AG08395 (cell line): ENCODE measurements around the gene MALRD1.

Source experiments
- DNase-seq: peaks from one replicate; pipeline ENCODE4 v3.0.0; 2012; ENCODE audit warnings: mixed read lengths, low spot score

Gene MALRD1

GRCh38 chr10:19577807-19578206 is 529.2 kb downstream of the MALRD1 start:
- no peak for DNase-seq

GRCh38 chr10:19578571-19578970 is 530.0 kb downstream of the MALRD1 start:
- DNase-seq: no peak

- DNase-seq: no peak
These were observed 531.4 kb downstream of the MALRD1 start for GRCh38 chr10:19579761-19580545.

- no peak for DNase-seq
These were observed 532.1 kb downstream of the MALRD1 start for GRCh38 chr10:19580691-19581090.

- no peak for DNase-seq
These were observed 540.0 kb downstream of the MALRD1 start for GRCh38 chr10:19588608-19589007.

- DNase-seq: no peak
These were observed 543.7 kb downstream of the MALRD1 start for GRCh38 chr10:19592276-19592675.

- no peak for DNase-seq
These were observed 546.7 kb downstream of the MALRD1 start for GRCh38 chr10:19595212-19595845.

GRCh38 chr10:19605806-19606205 is 557.2 kb downstream of the MALRD1 start:
- no peak for DNase-seq

- DNase-seq: no peak
These were observed 558.4 kb downstream of the MALRD1 start for GRCh38 chr10:19606968-19607367.

- DNase-seq: no peak
These were observed 563.2 kb downstream of the MALRD1 start for GRCh38 chr10:19611775-19612174.

GRCh38 chr10:19616966-19617365 is 568.4 kb downstream of the MALRD1 start:
- DNase-seq: no peak

GRCh38 chr10:19620811-19621210 is 572.2 kb downstream of the MALRD1 start:
- no peak for DNase-seq

- DNase-seq: no peak
These were observed 574.7 kb downstream of the MALRD1 start for GRCh38 chr10:19623321-19623720.

GRCh38 chr10:19626156-19626555 is 577.6 kb downstream of the MALRD1 start:
- no peak for DNase-seq

GRCh38 chr10:19628767-19629560 is 580.4 kb downstream of the MALRD1 start:
- no peak for DNase-seq

- DNase-seq: peak; percentile 57
These were observed 581.0 kb downstream of the MALRD1 start for GRCh38 chr10:19629567-19629966.

GRCh38 chr10:19634163-19634562 is 585.6 kb downstream of the MALRD1 start:
- DNase-seq: no peak

GRCh38 chr10:19638182-19638895 is 589.7 kb downstream of the MALRD1 start:
- peak; percentile 87 for DNase-seq

- DNase-seq: no peak
These were observed 590.3 kb downstream of the MALRD1 start for GRCh38 chr10:19638896-19639233.

GRCh38 chr10:19640566-19641263 is 592.1 kb downstream of the MALRD1 start:
- DNase-seq: no peak

- DNase-seq: peak; percentile 59
These were observed 602.9 kb downstream of the MALRD1 start for GRCh38 chr10:19651549-19651948.

- no peak for DNase-seq
These were observed 604.1 kb downstream of the MALRD1 start for GRCh38 chr10:19652750-19653149.
